ENCODE results near the gene SAT2. TPM values are rescaled to one million over a fixed set of nuclear protein-coding genes. Genes with fewer than 3 reads are reported as not detected.

The SAT2 gene
- total RNA-seq, 1 donor from 2014 or later, result 22.6 TPM

DNA sequence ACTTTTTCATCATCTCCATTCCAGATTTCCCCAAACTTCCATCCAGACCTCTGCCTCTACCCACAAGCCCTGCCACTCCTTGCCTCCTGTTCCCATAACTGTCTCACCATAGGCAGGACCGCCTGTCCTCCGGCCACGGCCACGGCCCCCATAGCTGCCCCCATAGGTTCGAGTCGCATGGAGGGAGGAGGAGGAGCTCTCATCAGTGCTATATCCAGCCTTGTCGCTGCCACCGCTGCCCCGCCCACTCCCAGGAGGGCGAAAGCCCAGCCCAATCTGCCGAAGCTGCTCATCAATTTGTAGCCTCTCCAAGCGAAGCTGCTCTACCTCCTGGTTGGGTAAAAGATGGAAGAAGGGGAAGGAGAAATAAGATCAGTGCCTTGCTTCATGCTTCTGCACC is 34.3 kb downstream of the SAT2 start:
- Histone ChIP-seq H3K9me3 (no peaks in the 10 kb centered on the region), H3K36me3 (peaks cover 66 to 67% of the 10 kb centered on the region in 2 donors), H3K4me3 (no peak overlapping the region), H3K27me3 (no peaks in the 10 kb centered on the region), H3K27ac (no peak overlapping the region), H3K4me1 (peaks cover 5 to 12% of the 10 kb centered on the region in 2 donors)
- intact Hi-C loops (cut with DNase I), result no loop called here
- TF ChIP-seq, protein P1, sequence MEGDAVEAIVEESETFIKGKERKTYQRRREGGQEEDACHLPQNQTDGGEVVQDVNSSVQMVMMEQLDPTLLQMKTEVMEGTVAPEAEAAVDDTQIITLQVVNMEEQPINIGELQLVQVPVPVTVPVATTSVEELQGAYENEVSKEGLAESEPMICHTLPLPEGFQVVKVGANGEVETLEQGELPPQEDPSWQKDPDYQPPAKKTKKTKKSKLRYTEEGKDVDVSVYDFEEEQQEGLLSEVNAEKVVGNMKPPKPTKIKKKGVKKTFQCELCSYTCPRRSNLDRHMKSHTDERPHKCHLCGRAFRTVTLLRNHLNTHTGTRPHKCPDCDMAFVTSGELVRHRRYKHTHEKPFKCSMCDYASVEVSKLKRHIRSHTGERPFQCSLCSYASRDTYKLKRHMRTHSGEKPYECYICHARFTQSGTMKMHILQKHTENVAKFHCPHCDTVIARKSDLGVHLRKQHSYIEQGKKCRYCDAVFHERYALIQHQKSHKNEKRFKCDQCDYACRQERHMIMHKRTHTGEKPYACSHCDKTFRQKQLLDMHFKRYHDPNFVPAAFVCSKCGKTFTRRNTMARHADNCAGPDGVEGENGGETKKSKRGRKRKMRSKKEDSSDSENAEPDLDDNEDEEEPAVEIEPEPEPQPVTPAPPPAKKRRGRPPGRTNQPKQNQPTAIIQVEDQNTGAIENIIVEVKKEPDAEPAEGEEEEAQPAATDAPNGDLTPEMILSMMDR (IDR thresholded peaks at IDR 0.05), result no peak
- DNase-seq (ENCODE audit: low spot score in 2 of 2), result no peak

DNA sequence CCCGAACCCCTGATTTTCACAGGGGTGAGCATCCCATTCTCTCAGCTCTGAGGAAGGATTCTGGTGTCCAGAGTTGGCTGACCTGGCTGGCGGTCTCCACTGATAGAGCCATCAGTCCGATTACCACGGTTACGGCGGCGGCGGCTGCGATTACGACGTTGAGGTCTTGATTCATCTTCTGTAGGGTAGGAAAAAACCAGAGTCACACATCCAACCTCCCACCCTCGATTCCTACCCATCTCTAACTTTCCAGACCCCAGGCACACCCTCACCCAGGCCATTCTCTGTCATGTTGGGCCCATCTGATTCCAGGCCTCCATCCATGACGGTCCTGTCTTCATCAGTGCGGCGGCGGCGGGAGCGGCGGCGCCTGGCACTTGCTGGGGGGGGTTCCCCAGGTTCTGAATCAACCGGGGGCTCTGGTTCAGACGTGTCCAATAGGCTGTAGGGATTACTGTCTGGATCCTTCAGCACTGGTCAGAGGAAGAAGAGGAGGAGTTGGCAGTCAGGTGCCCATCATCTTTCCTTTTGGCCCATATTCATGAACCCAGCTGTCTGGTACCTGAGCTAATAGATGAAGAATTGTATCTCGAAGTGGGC is 35.1 kb downstream of the SAT2 start:
- no peak for DNase-seq (ENCODE audit: low spot score in 2 of 2)
- peaks cover 62 to 63% of the 10 kb centered on the region in 2 donors for H3K36me3 ChIP-seq
- H3K4me1 ChIP-seq, result peaks cover 5 to 15% of the 10 kb centered on the region in 2 donors
- TF ChIP-seq, protein P1 (IDR thresholded peaks at IDR 0.05), result no peak
- intact Hi-C loops (cut with DNase I), result no loop called here
- no peaks in the 10 kb centered on the region for H3K9me3 ChIP-seq
- no peak overlapping the region for H3K4me3 ChIP-seq
- H3K27ac ChIP-seq, result no peak overlapping the region
- no peaks in the 10 kb centered on the region for H3K27me3 ChIP-seq

DNA sequence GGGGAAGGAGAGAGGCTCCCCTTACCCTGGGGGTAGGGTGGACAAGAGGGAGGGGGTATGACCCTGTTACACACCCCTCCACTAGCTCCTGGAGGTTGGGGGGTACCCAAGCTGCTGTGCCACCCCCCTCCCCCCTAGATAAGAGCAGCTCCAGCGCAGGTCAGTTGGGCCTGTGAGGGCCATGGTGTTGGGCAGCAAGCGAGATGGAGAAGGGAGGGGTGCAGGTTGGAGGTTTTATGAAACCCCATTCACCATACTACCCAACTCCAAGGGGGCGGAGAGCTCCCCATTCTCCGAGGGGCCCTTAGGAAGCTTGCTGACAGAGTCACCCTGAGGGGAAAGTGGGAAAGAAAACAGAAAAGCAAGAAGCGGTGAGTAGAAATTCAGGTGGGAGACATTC is 36.0 kb downstream of the SAT2 start:
- no peaks in the 10 kb centered on the region for H3K27me3 ChIP-seq
- intact Hi-C loops (cut with DNase I), result no loop called here
- no peak overlapping the region for H3K4me3 ChIP-seq
- H3K9me3 ChIP-seq, result no peaks in the 10 kb centered on the region
- TF ChIP-seq, protein P1 (IDR thresholded peaks at IDR 0.05), result no peak
- peaks cover 5 to 15% of the 10 kb centered on the region in 2 donors for H3K4me1 ChIP-seq
- no peak for DNase-seq (ENCODE audit: low spot score in 2 of 2)
- peaks cover 53 to 55% of the 10 kb centered on the region in 2 donors for H3K36me3 ChIP-seq
- no peak overlapping the region for H3K27ac ChIP-seq

DNA sequence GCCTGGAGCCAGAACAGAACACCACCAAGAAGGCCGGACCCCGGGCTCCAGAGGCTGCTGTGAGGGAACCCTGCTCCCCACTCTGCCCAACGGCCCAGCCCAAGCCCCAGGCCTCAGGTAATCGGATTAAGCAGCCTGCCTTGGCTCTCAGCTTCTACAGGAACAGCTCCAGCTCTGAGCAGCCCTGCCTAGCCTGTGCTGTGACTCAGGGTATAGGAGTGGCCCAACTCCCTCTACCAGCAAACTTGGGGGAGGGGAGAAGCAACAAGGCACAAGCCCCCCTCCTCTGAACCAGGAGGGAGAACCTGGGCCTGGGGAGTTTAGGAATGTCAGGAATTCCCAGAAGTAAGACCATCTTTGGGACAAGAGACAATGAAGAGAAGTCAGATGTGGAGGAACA is 36.9 kb downstream of the SAT2 start:
- TF ChIP-seq, protein P1 (IDR thresholded peaks at IDR 0.05), result no peak
- no peaks in the 10 kb centered on the region for H3K9me3 ChIP-seq
- H3K4me3 ChIP-seq, result no peak overlapping the region
- H3K27ac ChIP-seq, result no peak overlapping the region
- H3K36me3 ChIP-seq, result peaks cover 46 to 48% of the 10 kb centered on the region in 2 donors
- DNase-seq (ENCODE audit: low spot score in 2 of 2), result no peak
- peaks cover 5 to 15% of the 10 kb centered on the region in 2 donors for H3K4me1 ChIP-seq
- H3K27me3 ChIP-seq, result no peaks in the 10 kb centered on the region
- intact Hi-C loops (cut with DNase I), result no loop called here

DNA sequence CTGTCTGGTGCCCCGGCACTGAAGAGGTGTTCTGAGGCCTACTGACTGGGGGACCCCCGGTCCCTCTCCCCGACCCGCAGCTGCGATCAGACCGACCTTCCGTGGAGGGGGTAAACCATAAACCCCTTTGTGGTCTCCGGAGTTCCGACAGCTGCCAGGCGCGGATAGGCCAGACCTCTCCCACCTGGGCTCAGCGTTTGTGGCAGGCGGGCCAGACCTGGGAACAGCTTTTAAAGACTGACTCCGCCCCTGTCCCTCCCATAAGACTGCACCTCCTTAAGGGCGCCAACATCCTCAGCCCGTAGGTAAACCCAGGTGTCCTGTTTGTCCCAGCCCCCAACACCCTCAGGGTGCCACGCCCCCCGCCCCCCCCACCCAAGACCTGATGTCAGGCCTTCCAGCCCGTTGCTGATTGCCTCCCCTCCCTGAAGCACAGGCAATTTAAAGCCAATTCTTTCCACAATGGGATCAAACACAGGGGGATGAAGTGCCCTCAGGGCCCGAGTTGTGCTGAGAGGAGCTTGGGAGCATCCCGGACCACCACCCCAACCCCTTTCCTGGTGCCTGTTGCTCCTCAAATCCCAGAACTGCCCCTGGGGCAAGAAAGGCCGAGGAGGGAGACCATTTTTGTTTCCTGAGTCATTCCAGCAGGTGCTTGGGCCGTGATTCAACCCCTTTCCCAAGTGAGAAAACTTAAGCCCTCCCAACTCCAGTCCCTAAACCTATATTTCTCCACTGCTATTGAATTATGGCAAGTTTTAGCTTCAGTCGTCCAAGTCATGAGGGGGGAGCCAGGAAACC is 37.5 kb downstream of the SAT2 start, which contains the start of gene SOX15:
TSS of gene SOX15 (minus strand) at position 204 of the 801 bp plus-strand sequence. CDS start 418 bp downstream, outside the sequence.
- no peaks in the 10 kb centered on the region for H3K9me3 ChIP-seq
- DNase-seq (ENCODE audit: low spot score in 2 of 2), result no peak
- no peaks in the 10 kb centered on the region for H3K27me3 ChIP-seq
- intact Hi-C loops (cut with DNase I), result loop anchor here (2.0 to 10.0 kb wide), 3 partner anchors 25 to 585 kb away; partner anchors contain the start of genes FXR2 and TMEM107
- peak within 1 kb of the TSS; percentile 54 to 67 for H3K4me3 ChIP-seq
- peak within 1 kb of the TSS; percentile 23 to 60 for H3K27ac ChIP-seq
- H3K36me3 ChIP-seq, result peaks cover 40 to 41% of the 10 kb centered on the region in 2 donors
- peaks cover 5 to 15% of the 10 kb centered on the region in 2 donors for H3K4me1 ChIP-seq
- TF ChIP-seq, protein P1 (IDR thresholded peaks at IDR 0.05), result no peak

Data from ascending aorta (tissue), 2 donors.